GM19025 (cell line): Measurements from ENCODE around the gene GAPDHS.

Experiments
- ATAC-seq: cut with Tn5 transposase; IDR thresholded peaks from one replicate; pipeline ENCODE4 v1.9.1; 2021; ENCODE audit warnings: mild to moderate bottlenecking, low read depth, moderate library complexity; ENCODE audit not compliant: unreplicated experiment

GAPDHS gene

GRCh38 chr19:35533822-35534392 lies 651 bp downstream of the GAPDHS start:
- no peak for ATAC-seq

GRCh38 chr19:35534803-35535480 lies 1.7 kb downstream of the GAPDHS start:
- ATAC-seq, result no peak

GRCh38 chr19:35539314-35539713 lies 6.1 kb downstream of the GAPDHS start:
- no peak for ATAC-seq

GRCh38 chr19:35539850-35540249 lies 6.6 kb downstream of the GAPDHS start:
- ATAC-seq, result no peak

- ATAC-seq, result no peak
Measured at GRCh38 chr19:35540356-35540927, 7.2 kb downstream of the GAPDHS start.

- ATAC-seq, result no peak
Measured at GRCh38 chr19:35542209-35542608, 9.0 kb downstream of the GAPDHS start.

GRCh38 chr19:35543280-35544109 lies 10.2 kb downstream of the GAPDHS start:
- no peak for ATAC-seq

- ATAC-seq, result no peak
Measured at GRCh38 chr19:35544110-35544802, 11.0 kb downstream of the GAPDHS start.

- ATAC-seq, result peak; percentile 81
Measured at GRCh38 chr19:35545001-35545854, 12.0 kb downstream of the GAPDHS start, which contains the start of gene TMEM147. Gene TMEM147, plus strand, starts transcription at chr19:35545626. Its CDS starts 114 bp downstream, at chr19:35545740.

- ATAC-seq, result peak; percentile 39
Measured at GRCh38 chr19:35545855-35546381, 12.7 kb downstream of the GAPDHS start.

GRCh38 chr19:35546532-35546931 lies 13.3 kb downstream of the GAPDHS start:
- ATAC-seq, result no peak

GRCh38 chr19:35549174-35549788 lies 16.0 kb downstream of the GAPDHS start:
- no peak for ATAC-seq

GRCh38 chr19:35549879-35550523 lies 16.7 kb downstream of the GAPDHS start:
- no peak for ATAC-seq

GRCh38 chr19:35551091-35551810 lies 18.0 kb downstream of the GAPDHS start:
- ATAC-seq, result no peak

GRCh38 chr19:35552534-35553384 lies 19.5 kb downstream of the GAPDHS start:
- no peak for ATAC-seq

- no peak for ATAC-seq
Measured at GRCh38 chr19:35553385-35554000, 20.2 kb downstream of the GAPDHS start.
